Astrocyte of the cerebellum (primary cell): ENCODE measurements around the gene HNRNPD.
"Not testable (repeated sequence)": the region's sequence is repeated elsewhere in the genome, so short reads cannot be mapped to it uniquely, and the experiment has no call there.

Experiments
- DNase-seq: peaks from one replicate; pipeline ENCODE4 v3.0.0-alpha.2; 2011; ENCODE audit warnings: low read depth
- H3K4me3 ChIP-seq: 2 replicates; pipeline ENCODE4 v1.5.1; 2011; ENCODE audit warnings: mild to moderate bottlenecking, low read depth, low read length, moderate library complexity
- in situ Hi-C: cut with HindIII; loops from 2 replicates; pipeline ENCODE4 v1.10.0; 2017; ENCODE audit warnings: low sequenced_read_pairs
- TF ChIP-seq, protein P1 (sequence below): IDR thresholded peaks from 2 replicates; pipeline ENCODE4 v1.5.1; 2012; ENCODE audit warnings: low read length, low read depth, moderate library complexity, mild to moderate bottlenecking; ENCODE audit errors: missing control alignments

The HNRNPD gene

GRCh38 chr4:82352825-82353366 lies 20.9 kb downstream of the HNRNPD start:
- DNase-seq: no peak
- in situ Hi-C loops: no loop called here
- no peak overlapping the region for H3K4me3 ChIP-seq
- TF ChIP-seq, protein P1, sequence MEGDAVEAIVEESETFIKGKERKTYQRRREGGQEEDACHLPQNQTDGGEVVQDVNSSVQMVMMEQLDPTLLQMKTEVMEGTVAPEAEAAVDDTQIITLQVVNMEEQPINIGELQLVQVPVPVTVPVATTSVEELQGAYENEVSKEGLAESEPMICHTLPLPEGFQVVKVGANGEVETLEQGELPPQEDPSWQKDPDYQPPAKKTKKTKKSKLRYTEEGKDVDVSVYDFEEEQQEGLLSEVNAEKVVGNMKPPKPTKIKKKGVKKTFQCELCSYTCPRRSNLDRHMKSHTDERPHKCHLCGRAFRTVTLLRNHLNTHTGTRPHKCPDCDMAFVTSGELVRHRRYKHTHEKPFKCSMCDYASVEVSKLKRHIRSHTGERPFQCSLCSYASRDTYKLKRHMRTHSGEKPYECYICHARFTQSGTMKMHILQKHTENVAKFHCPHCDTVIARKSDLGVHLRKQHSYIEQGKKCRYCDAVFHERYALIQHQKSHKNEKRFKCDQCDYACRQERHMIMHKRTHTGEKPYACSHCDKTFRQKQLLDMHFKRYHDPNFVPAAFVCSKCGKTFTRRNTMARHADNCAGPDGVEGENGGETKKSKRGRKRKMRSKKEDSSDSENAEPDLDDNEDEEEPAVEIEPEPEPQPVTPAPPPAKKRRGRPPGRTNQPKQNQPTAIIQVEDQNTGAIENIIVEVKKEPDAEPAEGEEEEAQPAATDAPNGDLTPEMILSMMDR: no peak

GRCh38 chr4:82352118-82352824 lies 21.5 kb downstream of the HNRNPD start:
- no peak overlapping the region for H3K4me3 ChIP-seq
- no peak for DNase-seq
- TF ChIP-seq, protein P1: no peak
- in situ Hi-C loops: no loop called here

DNA sequence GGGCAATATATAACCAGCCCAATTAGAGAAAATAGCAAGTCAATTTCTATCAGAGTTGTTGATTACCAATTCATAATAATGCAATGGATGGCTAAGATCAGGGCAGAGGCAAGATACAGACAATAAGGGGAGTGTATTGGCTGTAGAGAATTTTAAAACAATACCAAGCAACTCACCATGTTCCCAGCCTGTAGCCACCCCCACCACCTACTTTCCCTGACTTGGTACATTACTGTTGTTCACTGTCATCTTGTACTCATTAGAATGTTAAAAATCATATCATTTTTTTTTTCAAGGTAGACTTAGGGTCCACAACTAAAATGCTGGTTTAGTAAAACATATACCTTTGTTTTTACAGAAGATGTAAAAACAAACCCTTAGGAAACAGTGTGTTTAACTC lies 27.7 kb downstream of the HNRNPD start:
- no peak overlapping the region for H3K4me3 ChIP-seq
- DNase-seq: no peak
- TF ChIP-seq, protein P1: no peak
- in situ Hi-C loops: no loop called here

DNA sequence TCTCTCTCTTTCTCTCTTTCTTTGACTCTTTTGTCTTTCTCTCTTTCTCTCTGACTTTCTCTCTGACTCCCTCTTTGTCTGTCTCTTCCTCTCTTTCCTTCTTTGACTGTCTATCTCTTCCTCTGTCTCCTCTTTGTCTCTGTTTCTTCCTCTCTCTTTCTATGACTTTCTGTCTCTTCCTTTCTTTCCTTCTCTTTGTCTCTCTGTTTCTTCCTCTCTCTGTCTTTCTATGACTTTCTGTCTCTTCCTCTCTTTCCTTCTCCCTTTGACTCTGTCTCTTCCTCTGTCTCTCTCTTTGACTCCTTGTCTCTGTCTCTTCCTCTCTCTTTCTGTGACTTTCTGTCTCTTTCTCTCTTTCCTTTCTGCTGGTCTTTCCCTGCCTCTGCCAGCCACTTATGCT lies 38.7 kb downstream of the HNRNPD start:
- in situ Hi-C loops: no loop called here
- TF ChIP-seq, protein P1: no peak

GRCh38 chr4:82333641-82334040 lies 40.1 kb downstream of the HNRNPD start:
- H3K4me3 ChIP-seq, in situ Hi-C loops, DNase-seq: not testable (repeated sequence)

More for the DNA sequence above, 38.7 kb downstream of the HNRNPD start:
- no peak overlapping the region for H3K4me3 ChIP-seq
- no peak for DNase-seq

GRCh38 chr4:82331814-82332213 lies 42.0 kb downstream of the HNRNPD start:
- DNase-seq: no peak
- no peak overlapping the region for H3K4me3 ChIP-seq
- in situ Hi-C loops: no loop called here
- TF ChIP-seq, protein P1: no peak

DNA sequence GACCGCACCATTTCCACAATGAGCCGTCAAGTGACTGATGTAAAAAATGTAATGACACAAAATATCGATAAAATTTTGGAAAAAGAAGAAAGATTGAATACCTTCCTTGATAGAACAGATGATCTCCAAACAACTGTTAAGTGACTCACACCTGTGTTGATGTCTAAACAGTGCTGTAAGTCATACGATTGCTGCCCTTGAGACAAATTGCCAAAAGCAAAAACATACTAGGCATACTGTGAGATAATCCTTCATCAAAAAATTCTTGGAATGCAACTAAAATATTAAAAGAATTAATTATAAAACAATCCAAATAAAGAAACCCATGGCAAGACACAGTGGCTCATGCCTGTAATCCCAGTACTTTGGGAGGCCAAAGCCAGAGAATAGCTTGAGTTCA lies 53.4 kb downstream of the HNRNPD start:
- DNase-seq: no peak
- TF ChIP-seq, protein P1: no peak
- in situ Hi-C loops: no loop called here
- H3K4me3 ChIP-seq: no peak overlapping the region

GRCh38 chr4:82303063-82303462 lies 70.7 kb downstream of the HNRNPD start:
- in situ Hi-C loops, DNase-seq, H3K4me3 ChIP-seq: not testable (repeated sequence)
